GM12874 (cell line): Measurements from ENCODE around the gene ERC2.

Experiments used
- CTCF ChIP-seq: IDR thresholded peaks from 2 replicates; pipeline ENCODE4 v1.5.1; 2011; ENCODE audit warnings: low read depth, mild to moderate bottlenecking, control low read depth, low read length, moderate library complexity; ENCODE audit not compliant: insufficient read depth

ERC2 gene

GRCh38 chr3:56185827-56186226 is 282.4 kb downstream of the ERC2 start:
- TF ChIP-seq CTCF = no peak

- no peak for TF ChIP-seq CTCF
Observed at GRCh38 chr3:56183529-56183928, 284.7 kb downstream of the ERC2 start.

DNA sequence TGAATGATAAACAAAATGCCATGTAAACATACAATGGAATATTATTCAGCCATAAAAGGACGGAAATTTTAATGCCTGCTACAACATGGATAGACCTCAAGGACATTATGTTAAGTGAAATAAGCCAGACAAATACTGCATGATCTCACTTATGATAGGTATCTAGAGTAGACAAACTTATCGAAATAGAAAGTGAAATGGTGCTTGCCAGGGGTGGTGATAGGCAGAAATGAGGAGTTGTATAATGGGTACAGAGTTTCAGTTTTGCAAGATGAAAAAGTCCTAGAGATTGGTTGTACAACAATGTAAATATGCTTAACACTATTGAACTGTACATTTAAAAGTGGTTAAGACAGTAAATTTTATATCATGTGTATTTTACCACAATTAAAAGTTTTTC is 287.8 kb downstream of the ERC2 start:
- TF ChIP-seq CTCF = no peak

- TF ChIP-seq CTCF = no peak
Observed at GRCh38 chr3:56173601-56174000, 294.7 kb downstream of the ERC2 start.

DNA sequence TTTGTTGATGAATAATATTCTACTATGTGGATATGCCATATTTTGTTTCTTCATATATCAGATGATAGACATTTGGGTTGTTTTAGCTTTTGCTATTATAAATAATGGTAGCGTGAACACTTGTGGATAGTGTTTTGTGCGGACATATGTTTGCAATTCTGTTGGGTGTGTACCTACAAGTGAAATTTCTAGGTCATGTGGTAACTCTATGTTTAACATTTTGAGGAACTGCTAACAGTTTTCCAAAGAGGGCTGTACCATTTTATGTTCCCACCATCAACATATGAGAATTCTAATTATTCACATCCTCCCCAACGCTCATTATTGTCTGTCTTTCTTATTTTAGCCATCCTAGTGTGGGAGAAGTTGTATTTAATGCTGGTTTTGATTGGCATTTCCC is 303.8 kb downstream of the ERC2 start:
- no peak for TF ChIP-seq CTCF

- TF ChIP-seq CTCF = no peak
Observed at GRCh38 chr3:56157693-56158362, 310.4 kb downstream of the ERC2 start.

- no peak for TF ChIP-seq CTCF
Observed at GRCh38 chr3:56154297-56154696, 314.0 kb downstream of the ERC2 start.
